GM19455 (cell line): ENCODE results near the gene ZNF777.

ENCODE experiments used
- ATAC-seq: cut with Tn5 transposase; IDR thresholded peaks from one replicate; pipeline ENCODE4 v1.9.1; 2021; ENCODE audit not compliant: unreplicated experiment

Gene ZNF777

DNA sequence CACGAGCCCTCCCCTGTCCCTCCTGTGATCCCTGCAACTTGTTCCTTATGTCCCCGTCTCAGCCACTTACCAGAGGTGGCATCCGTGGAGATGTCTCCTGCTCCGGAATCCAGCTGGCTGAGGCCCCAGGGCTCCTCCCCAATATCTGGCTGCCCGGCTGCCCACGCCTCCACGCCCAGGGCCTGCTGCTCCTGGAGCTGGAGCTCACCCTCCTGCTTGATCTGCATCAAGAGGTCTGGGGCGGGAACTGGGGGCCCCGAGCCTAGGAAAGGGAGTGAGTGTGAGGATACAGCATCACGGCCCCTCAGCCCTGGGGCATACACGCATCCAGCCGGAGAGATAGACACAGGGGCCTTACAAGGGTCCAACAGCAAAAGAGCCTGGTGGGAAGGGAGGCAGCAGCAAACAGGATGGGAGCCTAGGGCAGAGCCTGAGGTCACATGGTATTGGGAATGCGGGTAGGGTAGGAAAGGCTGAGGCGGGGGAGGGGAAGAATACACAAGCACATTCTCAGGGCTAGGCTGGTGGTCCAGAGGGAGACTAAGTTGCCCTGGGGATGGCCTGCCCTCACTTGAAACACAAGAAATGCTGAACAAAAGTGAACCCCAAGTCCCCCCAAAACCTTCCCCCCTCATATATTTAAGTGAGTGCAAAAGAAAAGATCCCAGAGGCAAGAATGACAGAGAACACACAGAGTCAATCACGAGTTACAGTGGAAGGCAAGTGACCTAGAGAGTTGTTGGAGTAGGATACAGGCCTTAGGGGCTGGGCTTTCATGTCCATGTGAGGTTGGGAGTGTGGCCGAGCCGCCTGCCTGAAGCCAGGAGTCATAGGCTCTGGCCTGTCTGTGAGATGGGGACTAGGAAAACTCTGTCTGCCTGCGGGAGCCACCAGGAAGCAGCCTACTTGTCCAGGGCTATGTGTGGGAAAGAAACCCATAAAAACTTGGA, 16.9 kb upstream of the ZNF777 start:
- ATAC-seq, result no peak

DNA sequence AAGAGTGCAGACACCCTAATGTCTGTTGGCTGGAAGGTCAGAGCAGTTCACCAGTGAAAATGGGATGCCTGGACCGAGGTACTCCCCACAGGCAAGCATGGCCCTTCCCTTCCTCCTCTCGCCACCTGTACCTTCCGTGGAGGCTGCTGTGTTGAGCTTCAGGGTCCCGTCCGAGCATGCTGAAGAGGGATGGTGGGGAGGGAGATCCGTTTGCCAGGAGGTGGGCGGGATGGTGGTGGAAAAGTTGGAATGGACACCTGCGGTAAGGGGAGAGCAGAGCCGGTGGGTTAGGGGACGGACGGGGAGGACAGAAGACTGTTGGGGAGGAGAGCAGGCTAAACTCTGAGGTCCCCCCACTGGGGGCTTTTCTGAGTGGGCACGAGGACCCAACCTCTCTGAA, 15.9 kb upstream of the ZNF777 start:
- ATAC-seq, result no peak

DNA sequence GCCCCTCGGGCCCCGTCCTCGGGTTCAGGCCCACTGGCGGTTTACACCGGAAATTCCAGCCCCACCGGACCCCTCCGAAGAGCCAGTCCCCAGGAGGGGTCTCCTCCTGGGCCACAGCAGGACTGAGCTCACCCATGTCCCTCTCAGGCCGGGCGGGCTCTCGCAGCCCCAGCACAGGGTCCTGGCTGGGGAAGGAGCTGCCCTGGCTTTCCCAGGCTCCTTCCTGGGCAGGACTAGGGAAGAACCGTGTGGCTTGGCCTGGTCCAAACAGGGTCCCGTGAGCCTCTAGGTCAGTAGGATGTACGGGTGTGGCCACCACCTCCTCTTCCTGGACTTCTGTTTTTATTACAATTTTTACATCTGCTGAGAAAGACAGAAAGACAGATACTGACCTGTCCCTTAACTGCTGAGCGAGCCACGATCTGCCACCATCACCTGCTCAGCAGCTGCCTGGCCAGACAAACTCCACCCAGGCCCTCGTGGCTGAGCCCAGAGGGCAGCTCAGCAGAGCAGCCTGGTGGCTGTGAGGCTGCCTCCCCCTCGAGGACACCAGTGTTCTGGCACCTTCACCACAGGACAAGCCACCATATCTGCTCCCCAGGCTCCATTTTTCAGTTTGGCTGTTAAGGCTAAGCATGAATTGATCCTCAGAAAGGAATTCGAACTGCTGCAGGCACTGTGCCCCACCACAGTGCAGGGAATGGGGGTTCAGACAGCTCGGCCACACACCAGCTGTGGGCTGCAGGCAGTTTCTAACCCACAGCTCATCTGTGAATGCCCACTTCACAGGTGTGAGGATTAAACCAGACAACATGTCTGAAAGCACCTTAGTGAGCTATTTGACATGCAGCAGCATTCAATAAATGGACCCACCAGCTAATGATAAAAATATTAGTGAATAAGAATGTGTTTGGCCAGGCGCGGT, 14.5 kb upstream of the ZNF777 start:
- ATAC-seq, result no peak

DNA sequence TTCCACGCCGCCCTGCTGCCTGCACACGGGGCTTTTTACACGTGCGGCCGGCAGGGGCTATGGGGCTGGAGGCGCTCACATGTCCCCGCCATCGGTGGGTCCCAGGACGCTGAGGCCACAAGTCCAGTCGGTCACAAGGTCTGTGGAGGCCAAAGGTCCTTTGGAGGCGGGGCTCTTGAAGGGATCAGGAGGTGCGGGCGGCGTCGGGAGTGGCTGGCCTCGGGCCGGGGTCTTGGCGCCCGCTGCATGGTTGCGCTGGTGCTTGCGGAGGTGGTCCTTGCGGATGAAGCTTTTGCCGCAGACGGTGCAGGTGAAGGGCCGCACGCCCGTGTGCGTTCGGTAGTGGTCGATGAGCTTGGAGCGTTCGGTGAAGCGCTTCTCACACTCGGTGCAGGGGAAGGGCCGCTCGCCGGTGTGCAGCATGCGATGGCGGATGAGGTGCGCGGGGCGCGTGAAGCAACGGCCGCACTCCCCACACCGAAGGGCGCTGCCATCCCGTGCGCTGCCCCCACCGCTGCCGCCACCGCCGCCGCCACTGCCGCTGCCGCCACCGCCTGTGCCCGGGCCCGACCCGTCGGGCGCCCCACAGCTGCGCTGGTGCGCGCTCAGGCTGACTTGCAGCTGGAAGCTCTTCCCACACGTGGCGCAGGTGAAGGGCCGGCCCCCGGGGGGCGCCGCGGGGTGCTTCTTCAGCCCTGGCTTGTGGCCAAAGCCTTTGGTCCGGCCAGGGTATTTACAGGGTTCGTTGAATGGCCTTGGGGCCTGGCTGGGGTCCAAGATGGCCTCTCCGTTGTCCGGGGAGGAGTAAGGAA, 13.7 kb upstream of the ZNF777 start:
- no peak for ATAC-seq

DNA sequence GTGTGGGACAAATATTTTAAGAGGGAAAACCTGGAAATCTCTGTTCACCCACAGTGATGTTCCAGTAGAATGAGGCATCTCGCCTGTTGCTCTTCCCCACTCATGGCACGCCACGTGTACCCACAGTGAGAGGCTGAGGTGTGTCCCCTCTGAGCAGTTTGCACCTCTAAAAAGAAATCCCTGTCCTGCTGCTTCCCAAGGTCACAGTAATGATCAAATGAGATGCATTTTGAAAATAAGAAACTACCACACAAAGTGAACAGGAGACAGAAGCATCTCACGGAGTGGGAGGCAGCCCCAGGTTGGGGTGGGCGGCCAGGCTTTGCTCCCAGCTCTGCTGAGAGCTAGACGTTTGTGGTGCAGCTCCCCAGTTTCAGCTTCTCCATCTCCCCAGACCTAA, 12.4 kb upstream of the ZNF777 start:
- ATAC-seq, result no peak

DNA sequence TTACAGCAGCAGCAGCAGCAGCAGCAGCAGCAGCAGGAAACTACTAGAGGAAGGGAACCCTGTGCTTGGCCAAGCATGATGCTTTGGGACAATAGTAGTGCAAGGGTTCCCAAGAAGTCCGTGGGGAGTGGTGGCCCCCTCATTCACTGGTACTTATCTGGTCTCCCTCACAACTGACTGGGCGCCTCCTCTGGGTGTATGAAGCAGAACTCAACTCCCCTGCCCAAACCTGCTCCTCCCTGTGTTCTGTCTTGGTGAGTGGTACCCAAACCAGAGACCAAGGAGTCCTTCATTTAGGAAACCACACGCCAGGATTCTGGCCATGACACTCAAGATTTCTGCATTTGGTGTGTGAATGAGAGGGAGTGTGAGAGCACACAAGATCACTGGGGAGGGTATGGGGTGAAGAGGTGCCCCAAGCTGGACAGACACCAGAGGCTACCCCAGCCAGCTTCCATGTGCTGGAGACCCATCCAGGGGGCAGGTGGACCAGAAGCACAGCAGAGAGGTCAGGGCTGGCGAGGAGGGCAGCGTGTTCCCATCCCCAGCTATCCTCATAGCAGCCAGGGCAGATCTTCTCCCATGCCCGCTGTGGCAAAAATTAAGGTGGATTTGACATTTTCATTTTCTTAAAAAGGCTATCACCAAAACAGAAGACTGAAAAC, 10.6 kb upstream of the ZNF777 start:
- no peak for ATAC-seq

DNA sequence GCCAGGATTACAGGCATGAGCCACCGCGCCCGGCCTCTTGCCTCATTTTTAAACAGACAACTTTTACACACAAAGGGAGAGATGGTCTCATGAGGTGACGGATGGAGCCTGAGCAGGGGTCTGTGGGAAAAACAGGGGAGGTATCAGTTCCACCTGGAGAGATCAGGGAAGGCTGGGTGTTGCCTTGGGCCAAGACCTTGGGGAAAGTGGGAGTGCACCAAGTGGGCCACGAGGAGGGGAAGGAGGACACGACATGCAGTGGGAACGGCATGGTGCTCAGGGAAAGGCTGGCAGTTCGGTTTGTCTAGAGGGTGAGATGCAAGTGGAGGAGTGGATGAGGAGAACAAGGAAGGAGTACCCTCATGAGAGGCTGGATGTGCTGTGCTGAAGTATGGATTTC, 8.9 kb upstream of the ZNF777 start:
- ATAC-seq, result no peak

DNA sequence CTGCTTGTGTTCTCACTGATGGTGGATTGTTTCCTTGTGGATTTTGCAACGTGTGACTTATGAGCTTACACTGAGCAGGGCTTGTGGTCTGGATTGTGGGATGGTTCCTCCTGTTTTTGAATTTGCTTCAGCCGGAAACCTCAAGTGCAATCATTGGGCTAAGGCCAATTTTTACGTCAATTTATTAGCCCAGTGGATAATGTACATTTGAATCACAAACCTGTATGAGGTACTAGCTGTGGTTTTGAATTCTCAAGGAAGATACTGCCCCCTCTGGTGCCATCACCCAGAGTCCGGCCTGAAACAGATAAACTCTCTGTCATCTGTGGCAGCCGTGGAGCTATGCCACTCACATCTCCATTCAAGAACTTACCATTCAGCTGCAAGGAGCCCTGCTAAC, 7.3 kb upstream of the ZNF777 start:
- ATAC-seq, result no peak

DNA sequence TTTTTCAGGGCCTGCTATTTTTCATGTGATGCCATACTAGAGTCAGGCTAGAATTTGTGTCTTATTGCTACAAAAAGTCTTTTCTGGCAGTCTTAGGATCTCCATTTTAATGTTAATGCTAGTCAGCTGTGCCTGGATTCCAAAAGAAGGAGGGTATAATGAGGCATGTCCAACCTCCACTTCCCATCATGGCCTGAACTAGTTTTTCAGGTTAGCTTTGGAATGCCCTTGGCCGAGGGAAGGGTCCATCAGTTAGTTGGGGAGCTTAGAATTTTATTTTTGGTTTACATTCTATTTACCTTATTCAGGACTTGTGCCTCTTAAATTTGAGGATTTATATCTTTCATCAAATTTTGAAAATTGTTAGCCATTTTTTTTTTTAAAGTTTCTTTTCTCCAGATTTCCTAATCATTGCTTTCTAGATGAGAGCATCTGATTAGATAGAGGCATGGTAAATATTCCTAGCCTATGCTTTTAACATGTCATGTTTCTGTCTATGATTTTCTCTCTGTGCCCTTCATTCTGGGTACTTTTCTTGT, 6.5 kb upstream of the ZNF777 start:
- no peak for ATAC-seq

DNA sequence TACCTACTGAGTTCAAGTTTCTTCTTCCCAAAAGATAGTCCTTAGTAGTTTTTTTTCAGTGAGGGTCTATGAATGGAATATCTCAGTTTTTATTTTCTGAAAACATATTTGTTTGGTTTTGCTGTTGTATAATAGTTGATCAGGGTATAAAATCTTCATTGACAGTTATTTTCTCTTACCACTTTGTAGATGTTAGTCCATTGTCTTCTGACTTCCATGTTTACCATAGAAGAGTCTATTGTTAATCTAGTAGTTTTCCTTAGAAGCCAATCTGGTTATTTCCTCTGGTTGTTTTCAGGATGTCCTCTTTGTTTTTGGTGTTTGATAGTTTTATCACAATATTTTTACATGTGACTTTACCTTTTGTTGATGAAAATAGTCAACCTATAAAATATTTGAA, 5.5 kb upstream of the ZNF777 start:
- no peak for ATAC-seq

DNA sequence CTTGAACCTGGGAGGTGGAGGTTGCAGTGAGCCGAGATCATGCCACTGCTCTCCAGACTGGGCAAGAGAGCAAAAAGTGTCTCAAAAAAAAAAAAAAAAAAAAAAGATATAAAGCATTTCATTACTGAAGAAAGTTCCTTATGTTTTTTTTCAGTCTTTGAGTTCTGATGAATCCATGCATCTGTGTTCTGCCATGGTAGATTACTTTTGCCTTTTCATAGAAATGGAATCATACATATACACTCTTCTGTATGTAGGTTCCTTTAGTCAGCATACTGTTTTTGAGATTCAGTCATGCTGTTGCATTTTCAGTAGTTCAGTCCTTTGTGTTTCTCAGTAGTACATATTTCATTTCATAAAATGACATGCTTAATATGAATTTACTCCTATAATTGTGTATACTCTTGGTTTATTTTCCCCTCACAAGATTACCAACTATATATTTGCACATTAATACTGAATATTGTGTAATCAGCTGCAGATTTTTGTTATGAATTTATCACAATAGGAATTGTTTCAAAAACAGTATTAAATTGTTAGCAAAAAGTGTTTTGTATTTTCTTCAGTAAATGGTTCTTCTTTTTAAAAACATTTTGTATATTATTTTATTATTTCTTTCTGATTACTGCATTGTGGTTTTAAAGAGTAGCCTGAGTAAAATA, 2.8 kb upstream of the ZNF777 start:
- ATAC-seq, result no peak

DNA sequence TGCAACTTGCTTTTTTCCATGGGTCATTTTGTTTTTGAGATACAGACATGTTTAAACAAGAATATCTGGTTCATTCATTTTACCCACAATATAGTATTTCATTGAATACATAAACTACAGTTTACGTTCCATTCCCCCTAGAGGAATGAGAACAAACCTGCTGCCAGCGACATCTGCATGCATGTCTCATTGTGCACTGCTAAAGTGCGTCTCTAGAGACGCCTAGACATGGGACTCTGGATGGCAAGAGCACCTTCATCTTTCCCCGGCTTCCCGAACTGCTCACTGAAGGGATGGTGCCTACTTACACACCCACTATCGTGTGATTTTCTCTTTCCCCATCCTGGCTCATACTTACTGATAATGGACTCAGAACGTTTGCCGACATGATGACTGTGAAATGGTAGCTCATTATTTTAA, 1.2 kb upstream of the ZNF777 start:
- no peak for ATAC-seq

DNA sequence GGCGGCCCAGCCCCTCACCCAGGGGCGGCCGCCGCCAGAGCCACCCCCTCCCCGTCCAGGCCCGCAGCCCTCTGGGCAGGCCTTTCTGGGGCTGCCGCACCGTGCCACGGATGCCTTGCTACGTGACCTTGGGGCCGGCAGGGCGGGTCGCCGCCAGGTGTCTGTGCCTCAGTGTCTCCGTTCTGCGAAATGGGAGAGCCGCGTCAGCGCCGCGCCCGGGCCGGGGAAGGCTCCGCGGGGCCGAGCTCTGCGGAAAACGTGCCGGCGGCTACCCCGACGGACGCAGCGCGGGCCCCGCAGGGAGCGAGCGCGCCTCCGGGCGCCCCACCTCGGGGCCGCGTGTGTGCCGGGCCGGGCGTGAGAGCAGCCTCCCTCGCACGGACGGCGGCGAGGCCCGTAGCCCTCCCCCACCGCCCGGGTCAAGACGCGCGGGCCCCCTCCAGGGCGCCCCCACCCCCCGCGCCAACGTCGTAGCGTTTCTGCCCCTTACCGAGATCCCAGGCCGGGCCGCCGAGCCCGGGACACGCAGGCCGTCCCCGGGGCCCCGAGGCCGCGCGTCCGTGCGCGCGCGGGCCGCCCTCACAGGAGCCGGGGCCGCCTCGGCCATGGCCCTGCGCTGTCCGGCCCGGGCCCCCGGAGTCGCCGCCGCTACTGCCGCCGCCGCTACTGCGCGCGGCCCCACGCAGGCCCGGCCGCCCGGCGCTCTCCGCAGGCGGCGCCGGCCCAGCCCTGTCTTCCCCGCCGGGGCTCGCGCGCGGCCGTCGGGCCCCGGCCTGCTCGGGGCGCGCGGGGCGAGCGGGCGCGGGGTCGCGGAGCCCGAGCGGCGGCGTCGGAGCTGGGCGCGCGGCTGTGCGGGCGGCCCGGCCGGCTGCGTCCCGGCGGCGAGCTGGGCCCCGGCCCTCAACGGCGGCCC, 1.1 kb downstream of the ZNF777 start:
- ATAC-seq, result peak; percentile 42

DNA sequence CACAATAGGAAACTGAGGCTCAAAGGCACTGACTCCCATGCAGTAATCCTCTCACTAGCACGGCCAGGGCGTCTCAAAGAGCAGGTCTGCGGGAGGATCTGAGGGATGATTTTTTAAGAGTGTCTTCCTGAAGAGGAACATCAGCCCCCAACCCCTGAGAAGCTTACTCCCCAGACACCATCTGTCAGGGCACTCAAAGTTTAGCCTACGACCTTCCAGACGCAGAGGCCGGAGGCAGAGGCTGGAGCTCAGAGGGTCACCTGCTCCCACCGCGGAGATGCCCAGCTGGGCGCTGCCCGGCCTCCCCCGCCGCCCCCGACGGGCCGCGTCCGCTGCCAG, 1.7 kb downstream of the ZNF777 start:
- ATAC-seq, result no peak

DNA sequence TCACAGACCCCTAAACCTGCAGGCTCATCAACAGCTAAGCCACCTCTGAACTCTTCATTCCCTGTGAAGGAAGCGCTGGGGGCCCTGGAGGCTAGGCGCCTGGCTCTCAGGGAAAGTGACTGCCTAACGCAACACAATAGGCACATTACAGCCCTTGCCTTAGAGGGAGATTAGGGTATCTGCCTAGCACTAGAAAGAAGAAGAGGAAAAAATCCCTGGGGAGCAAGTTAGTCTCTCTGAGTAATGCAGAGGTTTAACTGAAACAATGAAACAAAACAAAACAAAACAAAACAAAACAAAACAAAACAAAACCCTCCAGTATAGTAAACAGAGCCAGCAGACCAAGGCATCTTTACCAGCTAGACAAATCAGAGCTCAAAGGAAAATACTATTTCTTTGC, 2.6 kb downstream of the ZNF777 start:
- no peak for ATAC-seq

DNA sequence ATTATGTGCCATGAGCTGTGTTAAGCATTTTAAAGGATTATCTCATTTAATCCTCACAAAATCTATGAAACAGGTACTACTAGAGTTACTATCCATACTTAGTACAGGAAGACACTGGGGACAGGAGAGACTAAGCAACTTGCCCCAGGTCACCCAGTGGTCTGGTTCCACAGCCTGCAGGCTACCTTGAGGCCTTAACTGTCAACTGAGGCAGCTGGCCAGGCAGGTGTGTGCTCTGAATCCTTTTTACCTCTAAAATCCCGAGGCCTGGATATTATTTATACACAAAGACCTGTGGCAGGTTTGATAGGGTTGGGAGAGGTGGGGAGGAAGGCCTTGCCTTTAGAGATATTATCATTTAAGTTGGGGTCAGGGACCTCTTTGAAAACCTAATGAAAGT, 3.1 kb downstream of the ZNF777 start:
- no peak for ATAC-seq

DNA sequence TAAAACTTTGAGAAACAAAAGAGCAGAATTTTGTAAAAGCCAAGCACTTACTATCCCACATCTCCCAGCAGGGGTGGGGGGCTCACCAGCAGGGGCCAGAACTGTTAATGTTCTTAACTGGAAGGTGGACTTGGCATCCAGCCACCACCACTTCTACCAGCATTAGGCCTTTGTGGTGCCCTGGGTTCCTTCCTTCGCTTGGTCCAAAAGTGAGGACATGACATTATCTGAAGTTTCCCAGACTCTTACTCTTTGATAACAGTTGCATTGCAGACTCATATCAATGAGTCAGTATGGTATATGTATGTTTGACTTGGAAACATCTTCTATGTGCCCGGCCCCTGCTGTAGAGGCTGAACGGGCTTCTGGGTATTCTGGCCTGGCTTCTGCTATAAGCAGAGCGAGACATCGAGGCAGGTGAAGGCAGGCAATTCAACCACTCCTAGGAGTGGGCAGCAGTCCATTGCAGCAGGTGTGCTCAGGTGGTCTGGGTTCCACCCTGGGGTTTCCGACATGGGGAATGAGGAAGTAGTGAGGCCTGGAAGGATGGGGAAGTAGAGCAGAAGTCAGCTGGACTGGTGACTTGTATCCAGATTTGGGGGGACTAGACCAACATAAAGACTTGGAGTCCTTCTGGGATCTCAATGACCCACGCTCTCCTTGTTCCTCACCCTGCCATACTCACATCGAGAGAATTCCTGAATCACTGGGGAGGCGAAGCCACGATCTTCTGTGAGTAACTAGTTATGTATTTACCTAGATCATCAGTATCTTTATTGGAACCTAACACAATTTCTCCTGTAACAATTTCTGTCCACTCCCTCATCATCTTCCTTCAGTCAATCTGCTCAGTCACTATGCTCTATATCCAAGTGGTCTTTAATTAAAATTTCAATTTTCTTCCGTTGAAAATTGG, 4.1 kb downstream of the ZNF777 start:
- no peak for ATAC-seq
